HG03095 (cell line): ENCODE results near the gene P2RX7.
A peak's percentile ranks its signal among the peaks of the same experiment; 100 is the strongest.
"Not testable (repeated sequence)": the region's sequence is repeated elsewhere in the genome, so short reads cannot be mapped to it uniquely, and the experiment has no call there.

Experiments used
- ATAC-seq: cut with Tn5 transposase; IDR thresholded peaks from one replicate; pipeline ENCODE4 v1.9.1; 2021; ENCODE audit warnings: moderate library complexity; ENCODE audit not compliant: unreplicated experiment

Gene P2RX7

DNA sequence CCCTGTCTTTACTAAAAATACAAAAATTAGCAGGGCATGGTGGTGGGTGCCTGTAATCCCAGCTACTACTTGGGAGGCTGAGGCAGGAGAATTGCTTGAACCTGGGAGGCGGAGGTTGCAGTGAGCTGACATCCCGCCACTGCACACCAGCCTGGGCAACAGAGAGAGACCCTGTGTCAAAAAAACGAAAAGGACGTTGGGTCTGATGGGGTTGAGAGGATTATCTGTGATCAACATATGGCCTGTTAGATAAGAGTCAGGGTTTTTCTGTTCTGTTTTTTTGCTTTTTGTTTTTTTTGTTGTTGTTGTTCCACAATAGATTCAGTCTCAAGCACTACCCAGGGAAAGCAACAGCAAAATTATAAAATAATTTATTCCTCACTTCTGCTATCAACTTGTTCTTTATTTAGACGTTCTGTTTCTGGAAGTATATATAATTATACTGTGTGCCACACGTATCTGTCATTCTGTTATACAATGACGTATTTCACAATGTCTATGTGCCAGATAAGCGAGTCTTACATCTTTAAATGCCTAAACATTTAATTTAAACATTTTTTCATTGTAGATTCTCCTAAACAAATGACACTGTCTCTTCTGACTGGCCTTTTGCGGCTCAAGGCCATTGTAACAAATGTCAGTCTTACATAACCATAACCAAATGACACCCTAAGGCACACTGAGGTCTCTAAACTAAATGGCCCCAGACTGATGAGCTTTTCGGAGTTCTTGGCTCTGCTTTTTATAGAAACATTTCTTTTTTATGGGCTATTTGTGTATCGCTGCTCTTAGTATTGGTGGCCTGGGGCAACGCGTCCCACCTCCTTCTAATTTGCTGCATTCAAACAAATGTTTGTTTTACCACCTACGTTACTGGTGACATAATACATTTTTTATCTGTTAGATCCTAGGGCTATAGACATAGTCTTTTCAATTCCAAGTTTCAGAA, 70.0 kb downstream of the P2RX7 start:
- no peak for ATAC-seq

DNA sequence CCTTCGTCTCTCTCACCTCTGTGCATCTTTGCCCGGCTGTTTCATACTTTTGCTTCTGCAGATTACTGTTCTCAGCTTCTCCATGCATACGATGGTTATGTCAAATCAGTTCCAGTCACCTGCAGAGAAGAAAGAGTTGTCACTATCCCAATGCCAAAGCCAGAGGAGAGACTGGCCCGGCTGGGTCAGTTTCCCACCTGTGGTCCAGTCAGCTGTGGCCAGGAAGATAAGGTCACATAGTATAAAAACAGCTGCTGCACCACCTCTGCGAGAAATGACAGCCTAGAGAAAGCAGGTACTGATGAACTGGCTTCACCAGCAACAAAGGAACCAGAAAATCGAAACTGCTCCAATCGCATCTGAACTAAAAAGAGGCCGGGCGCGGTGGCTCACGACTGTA, 70.8 kb downstream of the P2RX7 start:
- no peak for ATAC-seq

DNA sequence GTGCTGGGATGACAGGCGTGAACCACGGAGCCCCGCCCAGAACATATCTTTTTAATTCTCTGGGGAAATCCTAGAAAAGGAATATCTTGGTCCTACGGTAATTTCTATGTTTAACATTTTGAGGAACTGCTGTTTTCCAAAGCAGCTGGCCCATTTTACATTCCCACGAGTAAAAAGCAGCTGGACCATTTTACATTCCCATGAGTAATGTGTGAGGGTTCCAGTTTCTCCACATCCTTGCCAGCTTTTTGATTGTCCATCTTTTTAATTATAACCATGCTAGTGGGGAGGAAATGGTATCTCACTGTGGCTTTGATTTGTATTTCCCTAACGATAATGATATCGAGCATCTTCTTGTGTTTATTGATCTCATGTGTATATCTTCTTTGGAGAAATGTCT, 72.8 kb downstream of the P2RX7 start:
- ATAC-seq, result no peak

- not testable (repeated sequence) for ATAC-seq
Observed at GRCh38 chr12:121208571-121208970, 75.9 kb downstream of the P2RX7 start.

DNA sequence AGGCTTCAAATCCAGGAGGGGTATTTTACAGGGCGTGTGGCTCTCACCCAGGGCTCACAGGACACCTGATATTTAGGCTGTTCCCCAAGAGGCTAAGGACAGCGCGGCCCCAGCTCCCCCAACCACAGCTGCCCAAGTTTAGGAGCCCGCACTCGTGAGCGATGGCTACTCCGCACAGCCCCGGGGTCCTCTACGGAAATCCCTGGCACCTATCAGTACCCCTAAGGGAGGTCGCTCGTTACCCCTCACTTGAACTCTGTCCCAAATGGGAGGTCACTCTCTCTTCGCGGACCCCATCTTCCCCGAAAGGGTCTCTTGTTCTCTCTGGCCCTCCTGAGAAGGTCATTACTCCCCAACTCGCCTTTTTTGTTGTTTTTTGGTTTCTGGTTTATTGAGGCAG, 76.5 kb downstream of the P2RX7 start:
- ATAC-seq, result no peak

DNA sequence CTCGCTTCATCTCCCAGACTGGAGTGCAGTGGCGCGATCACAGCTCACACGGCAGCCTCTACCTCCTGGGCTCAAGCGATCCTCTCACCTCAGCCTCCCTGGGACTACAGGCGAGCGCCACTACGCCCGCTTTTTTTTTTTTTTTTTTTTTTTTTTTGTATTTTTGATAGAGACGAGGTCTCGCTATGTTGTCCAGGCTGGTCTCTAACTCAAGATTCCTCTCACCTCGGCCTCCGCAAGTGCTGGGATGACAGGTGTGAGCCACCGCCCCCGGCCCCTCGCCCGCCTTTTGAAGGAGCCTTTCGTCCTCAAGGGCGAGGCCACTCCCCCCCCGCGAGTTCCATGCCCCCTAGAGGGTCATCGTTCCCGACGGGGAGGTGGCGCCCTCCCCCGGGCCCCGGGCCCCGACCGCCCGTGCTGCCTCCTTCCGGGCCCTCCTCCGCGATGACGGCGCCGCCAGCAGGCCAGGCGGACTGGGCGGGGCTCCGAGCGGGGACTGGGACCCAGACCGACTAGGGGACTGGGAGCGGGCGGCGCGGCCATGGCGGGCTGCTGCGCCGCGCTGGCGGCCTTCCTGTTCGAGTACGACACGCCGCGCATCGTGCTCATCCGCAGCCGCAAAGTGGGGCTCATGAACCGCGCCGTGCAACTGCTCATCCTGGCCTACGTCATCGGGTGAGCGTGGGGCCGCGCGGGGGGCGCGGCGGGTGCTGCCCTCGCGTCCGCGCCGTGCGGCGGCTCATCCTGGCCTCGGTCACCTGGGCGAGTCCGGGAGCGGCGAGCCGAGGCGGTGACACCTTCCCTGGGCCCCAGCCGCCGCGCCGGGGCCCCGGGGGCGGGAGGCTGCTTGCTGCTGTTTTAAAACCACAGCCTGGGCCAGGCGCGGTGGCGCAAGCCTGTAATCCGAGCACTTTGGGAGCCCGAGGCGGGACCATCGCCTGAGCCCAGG, 77.2 kb downstream of the P2RX7 start, which contains the start of gene P2RX4:
TSS of gene P2RX4 (plus strand) at position 506 of the 949 bp plus-strand sequence. CDS start at position 542, 36 bp downstream.
- ATAC-seq, result peak; percentile 81

DNA sequence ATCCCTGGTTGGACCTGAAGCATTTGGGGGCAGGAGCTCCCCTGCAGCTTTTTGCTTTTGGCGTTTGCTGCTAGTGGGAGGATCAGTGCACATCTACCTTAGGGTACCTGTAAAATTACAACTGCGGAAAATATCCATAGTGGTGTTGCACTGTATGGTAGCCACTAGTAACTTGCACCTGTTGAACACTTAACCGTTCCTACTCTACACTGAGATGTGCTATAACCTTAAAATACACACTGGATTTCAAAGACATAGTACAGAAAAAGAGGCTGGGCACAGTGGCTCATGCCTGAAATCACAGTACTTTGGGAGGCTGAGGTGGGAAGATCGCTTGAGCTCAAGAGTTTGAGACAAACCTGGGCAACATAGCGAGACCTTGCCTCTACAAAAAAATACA, 80.2 kb downstream of the P2RX7 start:
- no peak for ATAC-seq

GRCh38 chr12:121214166-121214777, 81.6 kb downstream of the P2RX7 start:
- ATAC-seq, result no peak

DNA sequence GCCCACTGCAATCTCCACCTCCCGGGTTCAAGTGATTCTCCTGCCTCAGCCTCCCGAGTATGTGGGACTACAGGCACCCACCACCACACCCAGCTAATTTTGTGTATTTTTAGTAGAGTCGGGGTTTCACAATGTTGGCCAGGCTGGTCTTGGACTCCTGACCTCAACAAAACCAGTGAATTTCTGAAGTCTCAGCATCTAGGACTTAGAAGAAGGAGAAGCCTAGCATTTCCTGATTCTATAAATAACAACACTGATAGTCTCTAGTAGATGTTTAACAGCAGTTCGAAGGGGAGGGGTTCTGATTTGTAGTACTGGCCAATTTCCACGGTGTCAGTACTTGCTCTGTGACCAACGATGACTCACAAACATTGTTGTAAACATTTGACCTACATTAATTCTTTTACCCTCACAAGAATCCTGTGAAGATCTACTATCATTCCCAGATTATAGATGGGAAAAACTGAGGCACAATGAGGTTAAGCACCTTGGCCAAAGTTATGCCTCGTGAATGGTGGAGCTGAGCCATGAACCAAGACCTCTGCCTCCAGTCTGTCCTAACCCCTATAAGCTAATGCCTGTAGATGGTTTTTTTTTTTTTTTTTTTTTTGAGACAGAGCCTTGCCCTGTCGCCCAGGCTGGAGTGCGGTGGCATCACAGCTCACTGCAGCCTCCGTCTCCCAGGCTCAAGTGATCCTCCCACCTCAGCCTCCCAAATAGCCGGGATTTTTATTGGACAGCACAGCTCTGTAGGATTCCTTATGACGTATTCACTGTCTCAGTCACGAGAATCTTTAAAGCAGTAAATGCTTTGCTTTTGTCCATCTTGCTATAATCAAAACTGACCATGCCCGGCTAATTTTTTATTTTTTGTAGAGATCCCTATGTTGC, 82.4 kb downstream of the P2RX7 start:
- ATAC-seq, result no peak

DNA sequence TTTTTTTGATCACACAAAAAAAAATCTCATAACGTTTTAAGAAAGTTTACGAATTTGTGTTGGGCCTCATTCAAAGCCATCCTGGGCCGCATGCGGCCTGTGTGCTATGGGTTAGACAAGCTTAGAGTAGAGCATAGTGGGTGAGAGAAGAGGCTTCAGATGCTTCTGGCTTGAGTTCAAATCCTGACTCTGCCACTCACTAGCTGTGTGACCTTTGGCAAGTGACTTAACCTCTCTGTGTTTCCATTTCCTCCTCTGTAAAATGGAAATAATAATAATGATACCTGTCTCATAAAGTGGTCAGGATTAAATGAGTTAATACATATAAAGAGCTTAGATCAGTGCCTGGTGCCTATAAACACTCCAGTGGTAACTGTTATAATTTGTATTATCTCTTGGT, 83.4 kb downstream of the P2RX7 start:
- ATAC-seq, result no peak

- no peak for ATAC-seq
Observed at GRCh38 chr12:121217063-121217462, 84.4 kb downstream of the P2RX7 start.

DNA sequence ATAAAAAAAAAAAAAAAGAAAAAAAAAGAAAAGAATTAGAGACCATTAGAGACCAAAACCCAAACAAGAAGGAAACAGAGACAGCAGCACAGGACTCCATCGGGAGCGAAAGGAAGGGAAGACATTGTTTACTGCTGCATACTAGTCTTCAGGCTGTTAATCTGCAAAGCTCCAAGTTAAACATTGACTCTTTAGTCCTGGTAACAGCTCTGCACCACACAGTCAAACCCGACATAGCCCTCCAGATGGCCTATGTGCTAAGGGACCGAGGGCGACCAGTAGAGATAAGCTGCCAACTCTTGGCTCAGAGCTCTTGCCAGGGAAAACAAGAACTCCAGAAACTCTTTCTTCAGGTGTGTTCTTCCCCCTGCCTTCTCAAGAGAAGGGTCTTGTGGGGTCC, 85.1 kb downstream of the P2RX7 start:
- ATAC-seq, result no peak

GRCh38 chr12:121218588-121219352, 86.1 kb downstream of the P2RX7 start:
- no peak for ATAC-seq

- ATAC-seq, result no peak
Observed at GRCh38 chr12:121219353-121219986, 86.8 kb downstream of the P2RX7 start.

DNA sequence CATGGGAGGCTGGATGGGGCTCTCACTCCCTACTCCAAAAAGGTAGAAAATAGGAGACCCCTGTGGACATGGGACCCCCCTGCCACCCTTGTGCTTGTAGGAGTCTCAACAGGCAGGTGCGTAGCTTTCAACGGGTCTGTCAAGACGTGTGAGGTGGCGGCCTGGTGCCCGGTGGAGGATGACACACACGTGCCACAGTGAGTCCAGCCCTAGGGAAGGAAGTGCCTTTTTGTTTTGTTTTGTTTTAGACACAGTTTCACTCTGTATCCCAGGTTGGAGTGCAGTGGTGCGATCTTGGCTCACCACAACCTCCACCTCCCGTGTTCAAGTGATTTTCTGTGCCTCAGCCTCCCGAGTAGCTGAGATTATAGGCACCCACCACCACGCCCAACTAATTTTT, 90.2 kb downstream of the P2RX7 start:
- no peak for ATAC-seq

- ATAC-seq, result no peak
Observed at GRCh38 chr12:121223292-121224285, 90.9 kb downstream of the P2RX7 start.

GRCh38 chr12:121224591-121224990, 91.9 kb downstream of the P2RX7 start:
- ATAC-seq, result no peak

GRCh38 chr12:121226399-121226798, 93.7 kb downstream of the P2RX7 start:
- no peak for ATAC-seq
